IPS-20b (cell line): ENCODE results near the gene PCSK1N.
"Not testable (repeated sequence)": the region's sequence is repeated elsewhere in the genome, so short reads cannot be mapped to it uniquely, and the experiment has no call there.

ENCODE experiments used
- H3K27ac ChIP-seq: one replicate; pipeline ENCODE4 v1.5.1; 2013; ENCODE audit warnings: low read length
- H3K27me3 ChIP-seq: 2 replicates; pipeline ENCODE4 v1.6.1; 2013; ENCODE audit warnings: mild to moderate bottlenecking, low read length, inconsistent platforms; ENCODE audit not compliant: insufficient read depth
- H3K36me3 ChIP-seq: 2 replicates; pipeline ENCODE4 v1.6.1; 2013; ENCODE audit warnings: low read depth, mild to moderate bottlenecking, inconsistent platforms, low read length, moderate library complexity; ENCODE audit not compliant: insufficient read depth
- H3K4me1 ChIP-seq: 2 replicates; pipeline ENCODE4 v1.6.1; 2013; ENCODE audit warnings: mild to moderate bottlenecking, control low read depth, inconsistent platforms, low read length, moderate library complexity; ENCODE audit not compliant: insufficient read depth
- H3K4me3 ChIP-seq: 2 replicates; pipeline ENCODE4 v1.5.1; 2013; ENCODE audit warnings: mild to moderate bottlenecking, low read length, inconsistent platforms
- H3K9ac ChIP-seq: 2 replicates; pipeline ENCODE4 v1.6.1; 2013; ENCODE audit warnings: low read depth, mild to moderate bottlenecking, inconsistent platforms, low read length, moderate library complexity
- H3K9me3 ChIP-seq: 2 replicates; pipeline ENCODE4 v1.6.1; 2013; ENCODE audit warnings: mild to moderate bottlenecking, low read depth, low read length, inconsistent platforms; ENCODE audit not compliant: insufficient read depth

The PCSK1N gene

GRCh38 chrX:48835524-48836329, at the start of gene PCSK1N:
Gene PCSK1N, minus strand, starts transcription at chrX:48835610. Its CDS starts 78 bp downstream, at chrX:48835532.
- H3K4me3 ChIP-seq = peak within 1 kb of the TSS; percentile 65
- H3K4me1 ChIP-seq = no peaks in the 10 kb centered on the region
- H3K27me3 ChIP-seq = peaks cover 57% of the 10 kb centered on the region
- no peak within 1 kb of the TSS for H3K9ac ChIP-seq
- H3K9me3 ChIP-seq = no peaks in the 10 kb centered on the region
- no peaks in the 10 kb centered on the region for H3K36me3 ChIP-seq
- no peak within 1 kb of the TSS for H3K27ac ChIP-seq

GRCh38 chrX:48883729-48884128, 48.3 kb upstream of the PCSK1N start:
- no peaks in the 10 kb centered on the region for H3K36me3 ChIP-seq
- H3K27me3 ChIP-seq = no peaks in the 10 kb centered on the region
- H3K27ac ChIP-seq = no peak overlapping the region
- H3K9me3 ChIP-seq = no peaks in the 10 kb centered on the region
- no peaks in the 10 kb centered on the region for H3K4me1 ChIP-seq
- no peak overlapping the region for H3K9ac ChIP-seq
- H3K4me3 ChIP-seq = no peak overlapping the region

- H3K36me3 ChIP-seq, H3K27me3 ChIP-seq, H3K4me3 ChIP-seq, H3K9ac ChIP-seq, H3K4me1 ChIP-seq, H3K27ac ChIP-seq, H3K9me3 ChIP-seq: not testable (repeated sequence)
Observed at GRCh38 chrX:48876944-48877343, 41.5 kb upstream of the PCSK1N start.

GRCh38 chrX:48872017-48872416, 36.6 kb upstream of the PCSK1N start:
- H3K36me3 ChIP-seq, H3K9me3 ChIP-seq, H3K4me1 ChIP-seq, H3K27me3 ChIP-seq, H3K9ac ChIP-seq, H3K27ac ChIP-seq, H3K4me3 ChIP-seq: not testable (repeated sequence)

GRCh38 chrX:48864210-48864609, 28.8 kb upstream of the PCSK1N start:
- Histone ChIP-seq H3K27me3 (no peaks in the 10 kb centered on the region), H3K36me3 (no peaks in the 10 kb centered on the region), H3K9ac (no peak overlapping the region), H3K4me1 (no peaks in the 10 kb centered on the region), H3K4me3 (no peak overlapping the region), H3K9me3 (no peaks in the 10 kb centered on the region), H3K27ac (no peak overlapping the region)

- Histone ChIP-seq H3K36me3 (no peaks in the 10 kb centered on the region), H3K9ac (no peak overlapping the region), H3K27me3 (no peaks in the 10 kb centered on the region), H3K4me1 (no peaks in the 10 kb centered on the region), H3K27ac (no peak overlapping the region), H3K9me3 (no peaks in the 10 kb centered on the region), H3K4me3 (no peak overlapping the region)
Observed at GRCh38 chrX:48854898-48855297, 19.5 kb upstream of the PCSK1N start.

GRCh38 chrX:48854121-48854804, 18.9 kb upstream of the PCSK1N start:
- H3K4me1 ChIP-seq, H3K27ac ChIP-seq, H3K9ac ChIP-seq, H3K4me3 ChIP-seq, H3K36me3 ChIP-seq, H3K27me3 ChIP-seq, H3K9me3 ChIP-seq: not testable (repeated sequence)

- not testable (repeated sequence) for H3K27me3 ChIP-seq, H3K27ac ChIP-seq, H3K4me3 ChIP-seq, H3K9ac ChIP-seq, H3K4me1 ChIP-seq, H3K9me3 ChIP-seq, H3K36me3 ChIP-seq
Observed at GRCh38 chrX:48853494-48853893, 18.1 kb upstream of the PCSK1N start.

- H3K4me3 ChIP-seq = no peak overlapping the region
- no peaks in the 10 kb centered on the region for H3K4me1 ChIP-seq
- no peaks in the 10 kb centered on the region for H3K36me3 ChIP-seq
- no peaks in the 10 kb centered on the region for H3K27me3 ChIP-seq
- no peak overlapping the region for H3K27ac ChIP-seq
- no peak overlapping the region for H3K9ac ChIP-seq
- no peaks in the 10 kb centered on the region for H3K9me3 ChIP-seq
Observed at GRCh38 chrX:48852857-48853256, 17.4 kb upstream of the PCSK1N start.

- Histone ChIP-seq H3K4me1 (no peaks in the 10 kb centered on the region), H3K4me3 (no peak overlapping the region), H3K27ac (no peak overlapping the region), H3K9ac (no peak overlapping the region), H3K9me3 (no peaks in the 10 kb centered on the region), H3K27me3 (no peaks in the 10 kb centered on the region), H3K36me3 (no peaks in the 10 kb centered on the region)
Observed at GRCh38 chrX:48848847-48849246, 13.4 kb upstream of the PCSK1N start.

- Histone ChIP-seq H3K9ac (no peak overlapping the region), H3K27ac (no peak overlapping the region), H3K9me3 (no peaks in the 10 kb centered on the region), H3K4me3 (no peak overlapping the region), H3K4me1 (no peaks in the 10 kb centered on the region), H3K27me3 (peaks cover 17% of the 10 kb centered on the region), H3K36me3 (no peaks in the 10 kb centered on the region)
Observed at GRCh38 chrX:48839686-48840085, 4.3 kb upstream of the PCSK1N start.

- Histone ChIP-seq H3K4me1 (no peaks in the 10 kb centered on the region), H3K27ac (no peak overlapping the region), H3K4me3 (peak overlapping the region; percentile 65; the same call in 1 of the 2 replicates), H3K9ac (no peak overlapping the region), H3K9me3 (no peaks in the 10 kb centered on the region), H3K36me3 (no peaks in the 10 kb centered on the region), H3K27me3 (peaks cover 71% of the 10 kb centered on the region)
Observed at GRCh38 chrX:48834383-48834709, 1.1 kb downstream of the PCSK1N start.
